Measurements from ENCODE around the gene PDE8A.
"Not testable (repeated sequence)": the region's sequence is repeated elsewhere in the genome, so short reads cannot be mapped to it uniquely, and the experiment has no call there.

Gene PDE8A

GRCh38 chr15:85007137-85007536, 25.5 kb downstream of the PDE8A start:
- DNase-seq (ENCODE audit: extremely low spot score, insufficient read length, low read depth) (no peak), FAIRE-seq (no peak)

DNA sequence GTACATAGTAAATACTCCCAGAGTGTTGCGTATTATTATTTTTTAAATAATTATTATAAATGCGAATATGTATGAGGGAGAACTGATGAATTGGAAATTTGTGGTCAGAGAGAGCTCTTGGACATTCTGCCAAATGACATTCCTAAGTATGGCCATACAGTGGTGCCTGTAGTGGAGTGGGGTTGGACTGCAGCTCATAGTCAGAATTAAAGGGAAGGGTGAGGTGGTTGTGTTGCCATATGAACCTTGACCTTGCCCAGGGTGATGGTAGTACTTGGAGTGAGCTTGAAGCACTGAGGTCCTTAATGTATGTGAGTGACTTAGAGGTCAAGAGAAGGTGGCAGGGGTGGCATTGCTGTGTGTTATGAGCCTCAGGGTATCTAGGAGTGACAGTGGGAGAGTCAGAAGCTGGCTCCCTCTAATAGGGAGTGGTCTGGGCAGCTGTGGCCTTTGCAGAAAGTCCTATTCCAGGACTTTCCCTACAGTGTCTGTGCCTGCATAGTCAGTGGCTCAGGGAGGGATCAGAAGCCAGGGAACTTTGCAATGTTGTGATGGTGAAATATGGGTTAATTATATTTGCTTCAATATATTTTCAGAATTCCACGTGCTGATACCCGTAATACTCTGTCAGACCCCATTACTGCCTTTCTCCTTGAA, 26.2 kb downstream of the PDE8A start:
- DNase-seq (ENCODE audit: extremely low spot score, insufficient read length, low read depth), result no peak
- FAIRE-seq, result no peak

- DNase-seq (ENCODE audit: extremely low spot score, insufficient read length, low read depth) (no peak), FAIRE-seq (peak; percentile 66)
Measured at GRCh38 chr15:85008474-85009260, 27.0 kb downstream of the PDE8A start.

DNA sequence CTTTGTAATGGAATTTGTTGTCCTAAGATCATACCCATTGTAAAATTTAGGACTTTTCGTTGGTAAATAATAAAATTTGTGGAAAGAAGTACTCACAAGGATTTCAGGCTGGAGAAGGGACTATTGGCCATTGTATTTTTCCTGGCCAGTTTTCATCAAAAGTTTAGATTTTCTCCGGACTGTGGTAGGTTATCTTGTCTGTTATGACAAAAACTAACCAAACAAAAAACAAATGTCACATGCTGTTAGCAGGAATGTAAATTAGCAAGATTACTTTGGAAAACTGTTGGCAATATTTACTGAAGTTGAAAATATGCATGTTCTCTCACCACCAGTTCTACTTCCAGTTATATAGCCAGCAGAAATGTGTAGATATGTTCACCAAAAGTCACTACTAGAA, 27.8 kb downstream of the PDE8A start:
- FAIRE-seq (no peak), DNase-seq (ENCODE audit: extremely low spot score, insufficient read length, low read depth) (no peak)

DNA sequence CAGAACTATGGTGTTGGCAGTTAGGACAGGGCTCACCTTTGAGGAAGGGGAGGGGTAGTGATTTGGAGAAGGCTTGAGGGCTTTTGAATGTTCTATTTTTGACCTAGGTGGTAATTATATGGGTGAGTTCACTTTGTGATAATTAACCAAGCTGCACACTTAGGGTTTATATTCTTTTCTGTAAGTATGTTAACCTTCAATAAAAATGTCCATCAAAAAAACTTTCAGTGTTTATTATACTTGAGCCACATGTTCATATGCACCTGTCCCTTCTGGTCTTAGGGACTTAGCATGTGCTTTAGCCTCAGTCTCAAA, 28.4 kb downstream of the PDE8A start:
- FAIRE-seq, result peak; percentile 65
- DNase-seq (ENCODE audit: extremely low spot score, insufficient read length, low read depth), result no peak

DNA sequence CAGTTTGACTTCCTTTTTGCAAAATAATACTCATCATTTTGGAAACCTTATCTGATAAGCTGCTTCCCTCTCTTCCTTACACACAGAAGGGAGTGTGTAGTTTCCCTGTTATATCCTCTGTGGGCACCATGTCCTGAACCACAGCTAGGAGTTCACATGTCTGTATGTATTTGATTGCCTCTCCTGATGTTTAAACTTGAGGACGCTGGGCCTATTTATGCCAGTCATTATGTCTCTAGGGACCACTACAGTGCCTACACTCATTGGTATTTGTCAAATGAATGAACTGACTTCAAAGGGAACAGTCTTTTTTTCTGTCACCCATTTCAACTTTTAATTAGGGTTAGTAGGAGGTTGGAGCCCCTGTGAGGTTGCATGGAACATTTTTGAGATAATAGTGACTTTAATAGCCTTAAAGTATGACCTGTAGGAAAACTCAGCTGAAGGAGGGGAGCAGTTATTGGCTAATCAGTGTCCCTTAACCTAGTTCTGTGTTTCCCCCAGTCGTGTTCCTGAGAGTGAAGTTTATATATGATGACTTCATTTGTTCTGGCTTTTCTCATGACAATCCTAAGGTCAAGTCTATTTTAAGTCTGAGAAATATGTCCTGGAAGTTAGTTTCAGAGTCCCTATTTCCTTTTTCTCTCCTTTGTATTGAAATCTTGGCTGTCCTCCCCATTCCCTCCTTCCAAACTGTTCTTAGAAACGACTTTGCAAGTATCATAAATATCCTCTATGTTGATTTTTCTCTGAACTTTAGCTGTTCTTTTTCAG, 28.9 kb downstream of the PDE8A start:
- DNase-seq (ENCODE audit: extremely low spot score, insufficient read length, low read depth), result no peak
- peak; percentile 61 for FAIRE-seq

DNA sequence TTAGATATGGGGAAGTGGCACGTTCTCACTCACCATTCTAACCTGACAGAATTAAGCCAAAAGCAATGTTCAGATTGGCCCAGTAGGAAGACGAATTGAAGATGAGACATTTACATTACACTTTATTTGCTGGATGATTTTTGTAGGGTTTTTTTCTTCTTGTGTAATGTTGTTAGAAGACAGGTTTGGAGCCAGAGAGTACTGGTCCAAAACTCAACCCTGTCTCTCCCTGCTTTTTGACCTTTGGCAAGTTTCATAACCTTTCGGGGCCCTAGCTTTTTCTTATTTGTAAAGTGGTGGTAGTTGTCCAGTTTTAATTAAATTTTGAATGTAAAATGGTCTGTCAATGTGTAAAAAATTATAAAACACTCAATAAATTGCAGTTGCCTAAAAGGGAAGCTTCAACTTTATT, 29.5 kb downstream of the PDE8A start:
- DNase-seq (ENCODE audit: extremely low spot score, insufficient read length, low read depth) (no peak), FAIRE-seq (no peak)

DNA sequence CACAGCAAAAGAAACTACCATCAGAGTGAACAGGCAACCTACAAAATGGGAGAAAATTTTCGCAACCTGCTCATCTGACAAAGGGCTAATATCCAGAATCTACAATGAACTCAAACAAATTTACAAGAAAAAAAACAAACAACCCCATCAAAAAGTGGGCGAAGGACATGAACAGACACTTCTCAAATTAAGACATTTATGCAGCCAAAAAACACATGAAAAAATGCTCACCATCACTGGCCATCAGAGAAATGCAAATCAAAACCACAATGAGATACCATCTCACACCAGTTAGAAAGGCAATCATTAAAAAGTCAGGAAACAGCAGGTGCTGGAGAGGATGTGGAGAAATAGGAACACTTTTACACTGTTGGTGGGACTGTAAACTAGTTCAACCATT, 30.1 kb downstream of the PDE8A start:
- FAIRE-seq; DNase-seq (ENCODE audit: extremely low spot score, insufficient read length, low read depth): not testable (repeated sequence)

DNA sequence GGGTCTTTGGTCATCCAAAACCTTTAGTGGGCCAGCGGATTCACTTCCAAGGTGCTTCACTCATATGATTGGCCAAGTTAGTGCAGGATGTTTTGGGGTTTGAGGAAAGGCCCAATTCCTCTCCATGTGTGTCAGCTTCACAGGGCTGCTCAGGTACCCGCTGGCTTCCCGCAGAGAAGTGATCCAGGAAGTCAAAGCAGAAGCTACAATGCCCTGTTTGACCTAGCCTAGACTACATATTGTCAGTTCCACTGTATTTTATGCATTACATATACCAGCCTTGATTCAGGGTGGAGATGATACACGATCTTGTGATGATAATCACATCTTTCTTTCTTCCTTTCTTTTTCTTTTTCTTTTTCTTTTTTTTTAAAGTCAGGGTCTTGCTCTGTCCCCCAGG, 32.1 kb downstream of the PDE8A start:
- FAIRE-seq, result no peak

DNA sequence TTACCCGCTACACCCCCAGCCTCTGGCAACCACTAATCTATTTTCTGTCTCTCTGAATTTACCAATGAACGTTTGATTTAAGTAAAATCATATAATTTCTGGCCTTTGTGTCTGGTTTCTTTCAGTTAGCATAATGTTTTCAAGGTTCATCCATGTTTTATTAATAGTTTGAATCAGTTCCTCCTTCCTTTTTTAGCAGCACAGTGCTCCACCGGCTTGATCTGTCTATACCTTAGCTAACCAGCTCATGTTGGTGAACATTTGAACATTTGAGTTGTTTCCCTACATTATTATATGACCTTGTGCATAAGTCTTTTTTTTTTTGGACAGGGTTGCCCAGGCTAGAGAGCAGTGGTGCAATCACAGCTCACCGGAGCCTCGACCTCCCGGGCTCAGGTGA, 33.3 kb downstream of the PDE8A start:
- peak; percentile 65 for FAIRE-seq
- no peak for DNase-seq (ENCODE audit: extremely low spot score, insufficient read length, low read depth)

More for the DNA sequence above, 32.1 kb downstream of the PDE8A start:
- no peak for DNase-seq (ENCODE audit: extremely low spot score, insufficient read length, low read depth)

- DNase-seq (ENCODE audit: extremely low spot score, insufficient read length, low read depth) (no peak), FAIRE-seq (no peak)
Measured at GRCh38 chr15:85016275-85016674, 34.6 kb downstream of the PDE8A start.

- FAIRE-seq (no peak), DNase-seq (ENCODE audit: extremely low spot score, insufficient read length, low read depth) (no peak)
Measured at GRCh38 chr15:85019815-85020590, 38.3 kb downstream of the PDE8A start.

- DNase-seq (ENCODE audit: extremely low spot score, insufficient read length, low read depth) (no peak), FAIRE-seq (no peak)
Measured at GRCh38 chr15:85021409-85021808, 39.8 kb downstream of the PDE8A start.

DNA sequence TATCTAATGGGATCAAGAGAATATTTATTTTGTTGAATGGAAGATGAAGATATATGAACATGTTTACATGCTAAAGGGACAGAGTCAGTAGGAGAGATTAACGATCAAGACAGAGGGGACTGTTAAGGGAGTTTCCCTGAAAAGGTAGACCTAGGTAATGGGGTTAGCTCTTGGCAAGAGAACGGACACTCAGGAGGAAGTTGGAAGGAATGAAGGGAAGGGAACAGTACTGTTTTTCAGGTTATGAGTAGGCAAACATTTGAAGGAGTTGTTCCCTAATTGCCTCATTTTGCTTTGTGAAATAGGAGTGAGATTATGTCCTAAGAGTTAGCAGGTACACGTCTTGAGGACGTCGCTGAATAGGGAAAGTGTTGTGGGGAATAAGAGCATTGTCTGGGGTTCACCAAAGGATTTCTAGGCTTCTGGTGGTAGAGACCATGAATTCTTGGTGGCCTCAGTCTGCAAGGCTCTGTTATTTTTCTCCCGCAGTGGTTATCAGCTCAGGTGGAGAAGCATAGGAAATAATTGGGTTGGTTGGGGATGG, 41.3 kb downstream of the PDE8A start:
- FAIRE-seq, result no peak
- no peak for DNase-seq (ENCODE audit: extremely low spot score, insufficient read length, low read depth)

GRCh38 chr15:85024003-85024402, 42.3 kb downstream of the PDE8A start:
- FAIRE-seq, result peak; percentile 12
- DNase-seq (ENCODE audit: extremely low spot score, insufficient read length, low read depth), result no peak

DNA sequence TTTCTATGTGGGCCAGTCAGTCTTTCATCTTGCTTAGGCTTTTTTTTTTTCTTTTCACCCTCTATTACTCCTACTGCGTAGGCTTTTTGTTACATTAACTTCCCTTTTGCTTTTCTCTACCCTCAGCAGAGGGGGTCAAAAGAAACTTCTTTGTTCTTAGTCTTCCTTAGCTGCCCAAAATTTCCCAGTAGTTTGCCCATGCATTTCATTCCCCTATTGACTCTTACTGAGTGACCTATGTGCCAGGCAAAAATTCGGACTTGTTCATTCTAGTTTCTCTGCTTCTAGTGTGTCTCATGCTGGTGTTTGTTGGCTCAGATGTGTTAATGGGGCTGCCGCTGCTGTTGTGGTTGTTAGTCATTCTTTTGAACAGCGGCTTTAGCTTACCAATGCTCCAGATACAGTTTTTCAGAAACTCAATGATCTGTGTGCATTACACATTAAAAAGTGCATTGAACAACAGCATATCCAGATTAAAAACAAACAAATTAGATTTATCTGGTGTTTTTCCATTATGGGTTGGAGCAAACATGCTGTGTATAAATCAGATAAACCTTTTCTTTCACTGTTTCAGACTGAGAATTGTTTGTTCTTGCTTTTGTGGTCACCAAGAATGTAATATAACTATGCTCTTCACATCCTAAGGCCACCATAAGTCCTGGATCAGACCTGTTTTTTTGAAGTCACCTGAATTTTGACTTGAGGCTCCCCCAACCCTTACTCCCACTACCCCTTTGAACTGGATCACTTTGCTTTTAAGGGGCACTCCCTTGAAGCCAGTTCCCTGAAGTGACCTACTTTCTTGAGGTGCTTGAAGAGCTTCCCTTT, 43.1 kb downstream of the PDE8A start:
- peak; percentile 18 for FAIRE-seq
- no peak for DNase-seq (ENCODE audit: extremely low spot score, insufficient read length, low read depth)

GRCh38 chr15:85025516-85026251, 44.0 kb downstream of the PDE8A start:
- FAIRE-seq (no peak), DNase-seq (ENCODE audit: extremely low spot score, insufficient read length, low read depth) (no peak)

DNA sequence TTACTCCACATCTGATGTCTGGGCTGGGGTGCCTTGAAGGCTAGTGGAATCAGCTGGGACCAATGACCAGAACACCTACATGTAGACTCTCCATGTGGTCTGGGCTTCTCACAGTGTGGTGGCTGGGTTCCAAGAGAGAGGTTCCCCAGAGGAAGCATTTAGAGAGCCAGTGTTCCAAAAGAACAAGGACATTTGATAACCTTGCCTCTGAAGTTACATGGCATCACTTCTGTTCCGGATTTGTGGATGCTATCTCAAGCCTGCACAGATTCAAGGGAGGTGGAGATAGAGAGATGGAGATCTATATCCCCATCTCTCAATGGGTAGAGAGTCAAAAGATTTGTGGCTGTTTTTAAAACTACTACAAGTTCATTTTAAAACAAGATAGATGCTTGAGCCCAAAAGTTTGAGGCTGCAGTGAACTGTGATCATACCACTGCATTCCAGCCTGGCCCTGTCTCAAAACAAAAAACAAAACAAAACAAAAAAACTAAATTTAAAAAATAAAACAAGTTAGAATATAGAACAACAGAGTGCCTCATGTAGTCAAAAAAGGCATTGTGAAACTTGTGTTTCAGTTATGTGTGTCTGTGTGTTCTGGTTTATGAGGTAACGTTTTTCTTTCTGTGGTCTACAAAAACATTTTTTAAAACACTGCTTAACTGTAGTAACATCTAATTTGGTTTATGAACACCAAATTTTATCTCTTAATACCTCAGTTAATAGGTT, 44.8 kb downstream of the PDE8A start:
- FAIRE-seq, result peak; percentile 61
- DNase-seq (ENCODE audit: extremely low spot score, insufficient read length, low read depth), result no peak

Measured in GM18507 (cell line).